CD4-positive, alpha-beta T cell treated with Interleukin-2 at 100 ng/mL for 4 hours (primary cell): ENCODE results near the gene PAM16.

Experiments used
- DNase-seq: peaks from one replicate; pipeline ENCODE4 v3.0.0-alpha.2; 2020; ENCODE audit warnings: low spot score

The PAM16 gene

DNA sequence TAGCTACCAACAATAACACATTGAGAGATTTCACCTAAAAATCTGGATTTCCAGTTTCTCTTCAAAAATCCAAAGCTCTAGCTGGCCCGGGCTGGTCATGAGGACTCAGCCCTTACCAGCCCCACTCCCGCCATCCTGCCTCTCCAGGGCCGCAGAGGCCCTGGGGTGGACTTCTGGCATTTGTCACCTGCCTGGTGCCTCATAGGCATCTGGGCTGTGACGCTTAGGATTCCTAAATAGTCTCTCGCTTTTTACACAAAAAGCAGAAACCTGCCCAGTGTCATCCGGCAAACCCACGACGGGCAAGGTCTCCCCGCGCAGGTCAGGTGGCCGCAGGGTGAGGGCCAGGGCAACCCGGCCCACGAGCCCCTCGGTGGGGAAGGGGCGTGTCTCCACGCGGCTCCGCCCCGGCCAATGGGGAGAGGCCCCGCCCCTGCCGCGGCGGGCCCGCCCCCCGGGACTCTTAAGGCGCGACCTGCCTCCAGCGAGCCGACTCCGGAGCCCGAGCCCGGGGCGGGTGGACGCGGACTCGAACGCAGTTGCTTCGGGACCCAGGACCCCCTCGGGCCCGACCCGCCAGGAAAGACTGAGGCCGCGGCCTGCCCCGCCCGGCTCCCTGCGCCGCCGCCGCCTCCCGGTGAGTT lies 20.4 kb upstream of the PAM16 start, which contains the start of gene VASN:
TSS of gene VASN (plus strand) at position 492 of the 644 bp plus-strand sequence. CDS start 9,030 bp downstream, outside the sequence.
- DNase-seq: peak; percentile 56

DNA sequence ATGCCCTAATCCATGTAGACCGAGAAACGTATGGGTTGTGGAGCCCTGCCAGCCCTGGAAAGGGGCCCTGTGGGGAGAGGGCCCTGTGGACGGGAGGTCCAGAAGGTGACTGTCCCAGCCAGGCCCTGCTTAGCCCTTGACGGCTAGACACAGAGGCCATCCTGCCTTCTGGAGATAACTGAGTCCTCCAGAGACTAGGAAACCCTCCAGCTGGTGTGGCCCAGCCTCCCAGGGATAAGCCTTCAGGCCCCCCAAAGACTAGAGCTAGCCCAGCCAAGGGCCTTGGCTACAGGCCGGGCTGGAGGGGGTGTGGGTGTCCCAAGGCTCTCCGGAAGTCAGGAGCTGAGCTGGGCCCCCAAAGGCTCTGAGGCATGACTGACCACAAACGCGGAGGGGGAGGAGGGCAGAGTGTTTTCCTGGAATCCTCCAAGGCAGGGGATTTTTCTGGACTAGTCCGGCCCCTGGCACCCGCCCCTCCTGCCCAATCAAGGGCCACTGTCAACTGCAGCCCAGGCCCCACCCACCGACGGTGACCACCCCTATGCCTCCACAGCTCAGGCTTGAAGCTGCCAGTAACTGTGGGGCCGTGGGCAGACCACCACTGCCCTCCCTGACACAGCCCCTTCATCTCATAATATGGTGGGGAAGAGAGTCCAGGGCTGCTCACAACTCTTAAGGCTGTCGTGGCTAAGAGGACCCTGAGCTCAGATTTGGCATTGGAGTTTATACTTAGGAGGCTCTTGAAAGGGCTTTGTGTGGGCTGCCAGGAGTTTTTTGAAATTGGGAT lies 19.6 kb upstream of the PAM16 start:
- DNase-seq: no peak

DNA sequence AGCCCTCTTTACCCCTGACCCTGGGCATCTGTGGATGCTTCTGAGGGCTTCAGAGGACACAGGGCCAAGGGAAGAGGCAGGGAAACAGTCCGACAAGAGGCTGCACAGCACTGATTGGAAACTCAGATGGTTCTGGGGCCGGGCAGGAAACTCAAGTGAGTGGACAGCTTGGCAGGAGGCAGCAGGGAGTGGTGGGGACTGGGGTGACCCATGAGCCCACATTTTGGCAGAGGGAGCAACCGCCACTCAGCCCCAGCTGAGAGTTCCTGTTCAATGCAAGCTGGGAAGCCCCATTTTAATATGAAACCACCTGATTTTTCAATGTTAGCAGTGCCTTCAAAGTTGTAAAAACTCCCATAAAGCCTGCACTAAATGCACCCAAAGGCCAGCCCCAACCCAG lies 19.0 kb upstream of the PAM16 start:
- no peak for DNase-seq

DNA sequence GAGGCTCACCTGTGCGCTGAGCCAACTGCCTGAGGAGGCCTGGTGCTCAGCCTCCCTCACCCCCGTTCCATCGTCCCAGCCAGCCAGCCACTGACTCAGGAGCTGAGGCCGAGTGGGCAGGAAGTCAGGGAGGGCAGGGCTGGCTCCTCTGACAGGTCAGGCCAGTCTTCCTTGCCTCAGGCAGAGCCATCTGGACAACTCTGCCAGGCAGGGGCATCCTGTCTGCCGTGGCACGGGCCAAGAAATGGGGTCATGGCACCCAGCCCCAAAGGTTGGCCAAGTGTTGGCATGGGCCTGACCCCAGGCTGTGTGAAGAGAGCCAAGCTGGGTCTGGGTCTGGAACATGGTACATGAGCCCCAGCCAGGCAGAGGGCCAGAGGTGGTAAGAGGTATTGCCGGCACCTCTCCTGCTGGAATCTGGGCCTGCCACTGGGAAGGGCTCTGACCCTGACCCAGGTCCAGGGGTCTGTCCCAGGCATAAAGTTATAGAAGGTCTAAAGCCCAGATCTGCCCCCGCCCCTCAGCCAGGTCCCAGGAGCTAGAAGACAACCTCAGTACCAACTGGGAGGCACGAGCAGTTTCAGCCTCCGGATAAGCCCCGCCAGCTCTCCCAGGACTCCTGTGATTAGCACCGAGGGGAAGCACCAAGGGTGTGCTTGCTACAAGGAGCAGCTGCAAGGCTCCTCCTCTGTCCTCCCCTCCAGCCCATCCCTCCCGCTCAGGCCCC lies 18.0 kb upstream of the PAM16 start:
- no peak for DNase-seq

DNA sequence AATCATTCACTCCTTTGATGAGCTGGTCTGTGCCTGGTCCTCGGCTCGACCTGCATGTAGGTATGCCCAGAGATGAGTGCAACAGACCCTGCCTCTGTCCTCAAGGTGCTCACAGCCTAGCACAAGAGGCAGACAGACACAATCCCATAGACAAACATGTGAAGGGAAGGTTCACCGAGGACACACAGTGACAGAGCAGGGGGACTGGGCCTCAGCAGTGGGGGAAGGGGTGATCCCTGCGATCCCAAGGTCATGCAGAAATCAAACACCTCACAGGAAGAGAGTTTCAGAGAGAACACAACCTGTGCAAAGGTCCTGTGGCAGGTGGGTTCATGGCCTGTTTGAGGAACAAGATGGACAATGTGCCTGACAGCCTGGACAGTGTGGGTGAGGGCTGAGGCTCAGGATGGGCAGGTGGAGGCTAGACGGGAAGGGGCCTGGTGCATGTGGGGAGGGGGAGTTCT lies 16.3 kb upstream of the PAM16 start:
- no peak for DNase-seq

DNA sequence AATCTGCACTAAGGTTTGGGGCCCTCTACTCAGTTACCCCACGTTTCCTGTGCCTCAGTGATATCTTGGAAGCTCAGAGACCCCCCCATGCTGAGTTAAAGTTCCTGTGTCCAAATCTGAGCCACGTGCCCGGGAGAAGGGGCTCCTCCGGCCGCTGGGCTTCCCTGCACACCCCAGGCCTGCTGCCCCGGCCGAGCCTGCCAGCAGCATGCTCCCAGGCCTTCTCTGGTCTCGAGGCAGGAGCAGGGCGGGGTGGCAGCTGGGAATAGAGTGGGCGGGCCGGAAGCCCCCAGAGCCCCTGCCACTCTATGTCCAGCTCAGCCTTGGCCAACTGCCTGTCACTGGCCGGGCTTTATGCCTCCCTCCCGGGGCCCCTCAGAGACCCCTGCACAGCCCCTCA lies 14.9 kb upstream of the PAM16 start:
- DNase-seq: no peak

DNA sequence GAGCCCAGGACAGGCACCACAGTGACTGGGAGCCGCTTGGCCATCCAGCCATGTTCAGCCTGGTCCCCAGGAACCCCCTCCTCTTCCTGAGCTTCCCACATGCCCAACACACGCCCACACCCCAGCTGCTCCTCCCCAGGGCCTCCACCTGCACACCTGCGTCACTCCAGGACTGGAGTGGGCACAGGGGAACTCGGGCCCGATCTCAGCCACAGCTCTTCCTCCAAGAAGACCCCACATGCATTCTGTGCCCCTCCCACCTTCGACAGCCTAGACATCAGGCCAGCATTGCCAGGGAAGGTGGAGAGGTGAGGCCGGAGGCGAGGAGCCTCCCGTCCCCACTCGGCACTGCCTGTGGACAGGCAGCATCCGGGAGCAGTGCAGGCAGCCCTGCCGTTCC lies 14.5 kb upstream of the PAM16 start:
- DNase-seq: no peak

DNA sequence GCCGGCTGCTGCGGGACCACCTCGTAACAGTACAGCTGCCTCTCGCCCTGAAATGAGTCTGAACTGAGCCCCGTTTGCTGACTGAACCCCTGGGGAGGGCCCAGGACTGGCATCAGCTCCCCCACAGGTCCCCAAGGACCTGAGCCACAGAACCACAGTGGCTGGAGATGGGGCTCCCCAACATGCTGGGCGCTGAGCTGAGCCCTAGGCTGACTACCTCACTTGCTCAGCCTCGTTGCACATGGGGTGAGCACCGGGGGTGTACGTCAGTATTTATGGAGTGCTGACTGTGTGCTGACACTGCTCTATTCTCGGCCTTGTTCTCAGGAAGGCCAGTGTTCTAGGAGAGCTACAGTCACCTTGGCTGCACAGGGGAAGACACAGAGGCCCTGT lies 13.9 kb upstream of the PAM16 start:
- no peak for DNase-seq

- no peak for DNase-seq
These were observed 13.3 kb upstream of the PAM16 start for GRCh38 chr16:4364196-4365013.

- DNase-seq: no peak
These were observed 11.5 kb upstream of the PAM16 start for GRCh38 chr16:4362476-4363135.

DNA sequence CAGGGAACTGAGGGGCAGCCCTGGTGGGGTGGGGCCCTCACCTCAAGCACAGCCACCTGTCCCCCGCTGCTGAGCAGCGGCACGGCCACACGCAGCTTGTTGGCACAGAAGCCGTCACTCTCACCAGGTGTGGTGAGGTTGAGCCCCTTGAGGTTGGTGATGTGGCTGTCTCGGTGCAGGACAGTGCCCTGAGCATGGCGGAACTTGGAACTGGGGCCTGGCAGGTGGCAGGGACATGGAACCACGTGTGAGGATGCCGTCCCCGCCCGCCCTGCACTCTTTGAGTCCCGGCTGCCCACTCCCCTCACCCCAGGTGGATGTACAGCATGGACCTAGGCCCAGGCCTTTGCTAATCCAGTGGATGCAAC lies 10.8 kb upstream of the PAM16 start:
- DNase-seq: no peak

- DNase-seq: no peak
These were observed 10.2 kb upstream of the PAM16 start for GRCh38 chr16:4361033-4361943.

- no peak for DNase-seq
These were observed 9.5 kb upstream of the PAM16 start for GRCh38 chr16:4360538-4361021.

DNA sequence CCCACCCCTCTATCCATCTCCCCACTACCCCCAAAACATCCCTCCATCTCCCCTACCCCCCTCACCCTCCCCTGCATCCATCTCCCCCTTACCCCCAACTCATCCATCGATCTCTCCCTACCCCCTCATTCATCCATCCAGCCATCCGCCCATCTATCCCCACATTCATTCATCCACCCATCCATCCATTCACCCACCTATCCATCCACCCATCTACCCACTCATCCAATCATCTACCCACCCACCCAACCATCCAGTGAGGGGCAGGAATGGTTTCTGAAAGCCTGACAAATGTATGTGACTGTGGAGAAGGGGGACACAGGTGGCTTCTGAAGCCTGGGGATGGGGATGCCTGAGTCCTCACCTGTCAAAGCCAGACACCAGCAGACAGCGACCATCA lies 8.8 kb upstream of the PAM16 start:
- no peak for DNase-seq

DNA sequence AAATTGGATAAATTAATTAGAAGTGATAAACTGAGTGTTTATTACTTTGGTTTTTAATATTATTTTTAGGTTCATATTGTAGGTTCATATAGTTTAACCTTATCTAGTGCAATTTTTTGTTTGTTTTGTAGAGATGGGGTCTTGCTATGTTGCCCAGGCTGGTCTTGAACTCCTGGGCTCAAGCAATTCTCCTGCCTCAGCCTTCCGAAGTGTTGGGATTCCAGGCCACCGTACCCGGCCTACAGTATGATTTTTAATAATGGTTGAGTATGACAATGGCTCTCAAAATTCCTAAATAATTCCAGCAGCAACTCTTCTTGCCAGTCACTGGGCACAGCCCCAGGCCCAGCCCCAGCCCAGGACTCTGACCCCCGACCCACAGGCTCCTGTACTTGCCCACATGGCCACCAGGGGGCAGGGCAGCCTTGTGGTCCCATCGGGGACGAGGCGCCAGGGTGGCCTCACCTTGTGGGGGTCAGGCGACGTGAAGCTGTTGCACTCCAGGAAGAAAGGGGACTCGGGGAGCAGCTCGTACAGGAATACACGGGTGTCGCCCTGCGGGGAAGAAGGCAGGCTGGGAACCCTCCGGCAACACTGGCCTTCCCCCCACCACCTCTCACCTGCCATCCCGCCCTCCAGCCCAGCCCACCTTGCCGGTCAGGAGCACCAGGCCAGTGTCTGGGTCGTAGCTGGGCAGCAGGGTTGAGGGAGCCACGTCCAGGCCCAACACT lies 7.9 kb upstream of the PAM16 start:
- peak; percentile 56 for DNase-seq

DNA sequence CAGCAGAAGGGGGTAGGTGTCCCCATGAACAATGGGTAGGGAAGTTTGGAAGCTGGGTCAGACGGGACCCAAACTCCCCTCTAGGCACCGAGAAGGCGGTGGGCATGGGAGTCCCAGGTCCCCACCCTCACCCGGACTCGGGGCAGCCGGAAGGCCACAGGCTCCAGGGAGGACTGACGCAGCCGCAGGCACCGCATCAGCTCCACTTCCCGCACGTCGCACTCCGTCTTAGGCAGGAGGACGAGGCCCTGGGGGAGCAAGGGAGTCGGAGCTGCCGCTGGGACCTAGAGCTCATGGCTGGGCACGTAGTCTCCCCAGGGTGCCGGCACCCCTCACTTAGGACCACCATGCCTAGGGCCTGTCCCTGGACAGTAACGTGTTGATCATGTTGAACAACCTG lies 7.1 kb upstream of the PAM16 start:
- DNase-seq: no peak

DNA sequence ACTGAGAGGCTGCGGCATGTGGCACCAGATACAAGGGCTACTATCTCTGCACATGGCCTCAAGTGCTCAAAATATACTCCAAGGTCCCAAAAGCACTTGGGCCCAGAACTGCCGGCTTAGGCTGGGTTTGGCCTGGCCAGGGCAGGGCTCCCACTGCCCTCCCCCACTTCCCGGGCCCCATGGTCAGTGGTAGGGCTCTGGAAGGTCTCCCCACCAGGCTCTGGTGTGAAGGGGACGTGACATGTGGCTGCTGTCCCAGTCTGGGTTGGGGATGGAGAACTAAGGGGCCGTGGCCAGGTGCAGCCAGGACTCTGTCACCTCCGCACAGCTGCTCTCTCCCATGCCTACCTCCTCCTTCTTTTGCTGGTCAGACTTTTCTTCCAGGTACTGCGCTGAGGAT lies 5.7 kb upstream of the PAM16 start:
- no peak for DNase-seq

- no peak for DNase-seq
These were observed 3.6 kb upstream of the PAM16 start for GRCh38 chr16:4354512-4355409.

DNA sequence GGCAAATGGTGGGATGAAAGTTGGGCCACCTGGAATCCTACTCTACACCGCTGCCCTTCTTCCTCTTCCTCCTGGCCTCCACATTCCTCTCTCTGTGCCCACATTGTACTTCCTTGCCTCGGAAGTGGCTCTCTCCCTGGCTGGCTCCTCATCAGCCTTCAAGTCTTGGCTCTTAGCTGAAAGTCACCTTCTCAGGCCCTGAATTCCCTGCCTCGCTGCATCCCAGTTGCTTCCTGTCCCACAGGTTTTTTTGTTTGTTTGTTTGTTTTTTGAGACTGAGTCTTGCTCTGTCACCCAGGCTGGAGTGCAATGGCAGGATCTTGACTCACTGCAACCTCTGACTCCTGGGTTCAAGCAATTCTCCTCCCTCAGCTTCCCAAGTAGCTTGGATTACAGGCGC lies 2.6 kb upstream of the PAM16 start:
- DNase-seq: no peak
